ENCODE measurements around the gene ESR2.
"Not testable (repeated sequence)": the region's sequence is repeated elsewhere in the genome, so short reads cannot be mapped to it uniquely, and the experiment has no call there.

ESR2 gene

GRCh38 chr14:64220056-64220455, 74.1 kb downstream of the ESR2 start:
- no peak for DNase-seq

DNA sequence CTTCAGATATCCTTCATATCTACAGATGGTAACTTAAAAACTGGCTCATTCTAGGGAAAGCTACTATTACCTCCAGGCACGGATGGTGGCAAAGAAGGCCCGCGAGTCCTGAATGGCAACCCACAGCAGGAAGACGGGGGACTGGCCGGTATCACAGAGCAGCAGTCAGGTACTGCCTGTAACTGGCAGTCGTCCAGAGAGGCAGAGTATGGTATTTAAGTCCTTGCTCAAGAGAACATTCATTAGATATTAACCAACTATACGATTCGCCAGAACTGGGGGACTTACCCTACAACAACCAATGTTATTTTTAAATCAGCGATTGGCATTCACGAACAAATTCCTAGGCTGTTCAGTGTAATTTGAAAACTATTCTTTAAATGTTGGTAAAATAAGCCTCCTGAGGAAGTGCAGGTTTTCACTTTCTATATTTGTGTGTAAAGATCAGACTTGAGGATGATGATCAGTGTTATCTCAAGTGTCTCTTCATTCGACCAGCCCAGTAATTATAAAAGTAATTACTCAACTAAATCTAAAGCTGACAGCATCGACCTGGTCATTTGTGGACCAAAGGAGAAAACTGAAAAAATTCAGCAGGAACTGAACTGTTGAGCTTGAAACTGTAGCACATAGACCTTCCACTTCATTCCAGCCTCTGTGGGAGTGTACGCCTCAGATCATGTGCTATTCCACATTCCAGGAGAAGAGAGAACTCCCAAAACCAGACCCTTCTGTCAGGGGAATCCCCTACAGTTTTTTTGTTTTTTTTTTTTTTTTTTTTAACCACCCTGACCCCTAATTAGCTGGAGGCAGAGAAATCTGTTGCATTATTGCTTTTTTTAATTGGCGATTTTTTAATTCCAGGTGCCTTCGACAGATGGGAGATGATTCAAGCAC, 75.6 kb downstream of the ESR2 start:
- DNase-seq = peak; percentile 28

GRCh38 chr14:64217834-64218233, 76.3 kb downstream of the ESR2 start:
- DNase-seq = no peak

DNA sequence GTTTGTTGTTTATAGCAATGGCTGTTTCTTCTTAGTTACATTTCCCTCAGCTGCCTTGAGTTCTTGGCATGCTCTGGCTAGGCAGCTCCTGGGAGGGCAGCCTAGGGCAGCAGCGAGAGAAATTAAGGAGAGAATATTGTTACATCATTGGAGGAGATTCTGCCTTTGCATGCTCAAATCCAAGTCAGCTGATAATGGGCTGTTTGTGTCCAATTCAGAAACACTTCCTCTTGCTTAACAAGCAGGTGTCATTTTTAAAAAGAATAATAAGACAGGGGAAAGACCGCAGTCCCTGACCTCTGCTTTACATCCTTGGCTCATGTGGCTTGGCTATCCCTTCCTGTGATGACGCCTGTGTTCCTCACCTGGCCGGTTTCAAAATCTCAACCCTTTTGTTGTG, 76.9 kb downstream of the ESR2 start:
- DNase-seq = no peak

DNA sequence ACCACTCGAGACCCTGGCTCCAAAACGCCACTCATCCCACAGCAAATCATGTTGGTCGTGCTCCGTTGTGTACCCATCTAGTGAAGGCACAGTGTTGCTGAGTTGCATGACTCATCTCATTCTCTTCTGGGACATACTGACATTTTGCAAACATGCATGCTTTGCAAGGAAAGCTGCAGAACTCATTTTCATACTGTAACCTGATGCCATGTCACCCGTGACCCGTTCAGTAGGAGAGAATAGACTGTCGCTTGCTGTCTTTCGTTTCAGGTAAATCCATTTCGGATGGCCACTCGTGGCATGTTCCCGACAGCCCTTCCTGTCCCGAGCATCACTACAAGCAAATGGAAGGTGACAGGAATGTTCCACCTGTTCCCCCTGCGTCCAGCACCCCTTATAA, 78.2 kb downstream of the ESR2 start:
- DNase-seq = no peak

GRCh38 chr14:64215274-64215673, 78.9 kb downstream of the ESR2 start:
- DNase-seq = no peak

GRCh38 chr14:64213853-64214570, 80.2 kb downstream of the ESR2 start:
- no peak for DNase-seq

DNA sequence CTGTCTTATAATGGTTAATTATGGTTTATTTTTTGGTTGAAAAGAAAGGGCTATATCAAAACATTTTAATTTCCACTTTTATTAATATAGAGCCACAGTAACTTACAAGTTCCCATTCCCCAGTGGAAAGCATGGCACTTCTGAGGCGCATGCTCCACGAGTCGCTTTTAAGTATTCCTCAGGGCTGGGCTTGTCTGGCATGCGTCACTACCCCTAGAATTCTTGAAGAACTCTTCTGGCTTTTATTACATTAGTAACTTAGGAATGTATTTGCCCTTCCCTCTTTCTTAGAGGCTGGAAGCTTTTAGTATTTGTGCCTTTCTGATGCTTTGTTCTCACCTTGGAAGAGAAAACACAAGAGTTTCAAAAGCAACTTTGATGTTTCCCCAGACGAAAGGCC, 81.1 kb downstream of the ESR2 start:
- no peak for DNase-seq

- no peak for DNase-seq
Measured at GRCh38 chr14:64212666-64213065, 81.5 kb downstream of the ESR2 start.

GRCh38 chr14:64210912-64211311, 83.3 kb downstream of the ESR2 start:
- not testable (repeated sequence) for DNase-seq

GRCh38 chr14:64210216-64210615, 84.0 kb downstream of the ESR2 start:
- no peak for DNase-seq

DNA sequence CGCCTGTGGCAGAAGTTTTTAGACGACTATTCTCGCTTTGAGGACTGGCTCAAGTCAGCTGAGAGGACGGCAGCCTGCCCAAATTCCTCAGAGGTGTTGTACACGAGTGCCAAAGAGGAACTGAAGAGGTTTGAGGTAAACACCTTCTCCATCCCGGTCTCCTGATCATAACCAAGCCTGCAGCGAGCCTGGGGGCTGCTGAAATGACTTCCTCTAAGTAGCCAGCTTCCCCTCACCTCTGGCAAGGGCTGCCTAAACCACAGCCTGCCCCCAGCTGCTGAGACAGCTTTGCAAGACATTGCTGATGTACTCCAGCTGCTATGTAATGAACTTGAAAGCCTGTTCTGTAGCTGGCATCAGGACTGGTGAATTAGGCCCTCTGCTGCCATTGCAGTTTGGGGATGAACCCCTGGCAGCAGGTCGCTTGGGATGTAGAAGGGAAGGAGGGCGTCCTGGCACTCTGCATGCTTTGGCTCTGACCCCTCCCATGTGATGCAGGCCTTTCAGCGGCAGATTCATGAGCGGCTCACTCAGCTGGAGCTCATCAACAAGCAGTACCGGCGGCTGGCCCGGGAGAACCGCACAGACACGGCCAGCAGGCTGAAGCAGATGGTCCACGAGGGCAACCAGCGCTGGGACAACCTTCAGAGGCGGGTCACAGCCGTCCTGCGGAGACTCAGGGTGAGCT, 84.6 kb downstream of the ESR2 start:
- no peak for DNase-seq

DNA sequence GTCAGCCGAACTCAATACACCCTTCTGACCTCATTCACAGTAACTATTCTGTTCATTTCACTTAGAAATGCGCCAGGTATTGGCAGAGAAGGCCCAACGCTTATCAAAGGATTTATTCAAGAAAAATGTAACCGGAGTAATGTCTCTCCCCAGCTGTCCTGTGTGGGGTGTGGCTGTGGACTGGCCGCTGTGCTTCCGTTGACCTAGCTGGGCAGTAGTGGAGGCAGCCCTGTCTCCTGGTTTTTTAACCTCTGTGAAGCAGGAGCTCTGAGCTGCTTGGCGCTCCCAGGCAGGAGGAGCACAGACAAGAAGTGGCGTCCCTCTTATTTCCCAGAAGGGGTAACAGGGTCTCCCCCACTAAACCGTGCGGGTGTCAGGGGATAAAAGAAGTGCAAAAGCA, 85.2 kb downstream of the ESR2 start:
- DNase-seq = no peak

DNA sequence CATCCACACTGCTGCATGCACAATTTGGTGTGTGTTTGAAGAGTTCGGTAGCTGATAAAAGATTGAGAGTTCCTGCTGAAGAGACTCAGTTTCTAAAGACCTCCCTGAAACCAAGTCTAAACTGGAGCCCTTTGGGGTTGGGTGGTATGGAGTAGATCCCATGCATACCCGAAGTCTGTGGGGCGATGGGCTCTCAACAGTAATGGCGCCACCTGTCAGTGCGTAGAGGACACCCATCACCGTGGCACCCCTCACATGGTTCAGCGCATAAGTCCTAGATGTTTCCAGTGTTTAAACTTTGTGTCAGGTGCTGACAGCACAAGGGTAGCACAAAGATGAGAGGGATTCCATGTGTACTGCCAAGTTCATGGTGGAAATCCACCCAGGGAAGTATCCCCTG, 85.9 kb downstream of the ESR2 start:
- no peak for DNase-seq

DNA sequence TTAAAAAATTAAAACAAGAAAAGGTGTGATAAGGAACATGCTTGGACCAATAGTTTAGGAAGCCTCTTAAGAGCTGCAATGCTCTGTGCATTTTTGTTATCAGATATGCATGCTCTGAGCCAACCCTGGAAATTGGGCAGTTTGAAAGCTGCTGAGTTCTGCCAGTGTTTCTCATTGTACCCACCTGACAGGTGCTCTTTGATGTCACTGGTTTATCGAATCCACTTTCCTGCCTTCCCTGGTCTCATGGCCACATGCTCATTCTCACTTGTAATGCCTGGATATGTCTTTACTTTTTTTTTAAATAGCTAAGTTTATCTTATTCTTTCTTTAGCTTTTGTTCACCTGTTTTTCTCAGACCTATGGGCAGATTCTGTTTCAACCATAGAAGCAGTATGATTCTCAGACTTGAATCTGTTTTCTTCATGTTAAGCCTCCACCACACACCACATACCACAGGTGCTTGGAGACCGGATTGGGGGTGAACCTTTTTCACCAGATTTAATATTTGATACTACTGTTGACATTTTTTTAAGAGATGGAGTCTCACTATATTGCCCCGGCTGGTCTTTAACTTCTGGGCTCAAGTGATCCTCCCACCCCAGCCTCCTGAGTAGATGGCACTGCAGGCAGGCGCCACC, 90.7 kb downstream of the ESR2 start:
- no peak for DNase-seq

GRCh38 chr14:64202716-64203115, 91.5 kb downstream of the ESR2 start:
- no peak for DNase-seq

DNA sequence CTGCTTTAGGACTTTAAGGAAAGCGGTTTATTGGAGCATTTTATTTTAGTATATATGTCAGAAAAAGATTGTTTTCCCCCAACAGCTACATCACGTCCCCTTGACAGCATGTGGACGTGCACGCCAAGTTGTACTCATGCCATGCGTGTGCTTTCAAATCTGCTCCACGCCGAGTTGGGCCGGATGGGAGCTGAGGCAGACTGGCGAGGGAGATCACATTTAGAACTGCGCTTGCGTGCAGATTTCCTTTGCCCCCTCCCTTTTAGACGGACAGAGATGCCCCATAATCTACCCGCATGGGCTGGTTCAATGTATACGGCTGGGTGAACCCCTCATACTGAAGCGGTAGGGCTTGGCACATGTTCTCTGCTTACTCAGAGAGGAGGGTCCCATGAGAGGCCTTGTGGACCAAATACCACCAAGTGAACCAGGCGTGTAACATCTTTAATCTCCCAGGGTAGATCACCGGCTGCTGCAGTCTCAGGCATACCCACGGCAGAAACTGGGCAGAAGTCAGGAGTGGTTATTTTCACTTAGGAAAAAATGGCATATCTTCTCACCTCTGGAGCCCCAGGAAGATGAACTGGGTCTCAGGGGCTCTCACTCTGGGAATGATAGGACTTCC, 92.1 kb downstream of the ESR2 start:
- DNase-seq = no peak

- DNase-seq = no peak
Measured at GRCh38 chr14:64201296-64201695, 92.9 kb downstream of the ESR2 start.

DNA sequence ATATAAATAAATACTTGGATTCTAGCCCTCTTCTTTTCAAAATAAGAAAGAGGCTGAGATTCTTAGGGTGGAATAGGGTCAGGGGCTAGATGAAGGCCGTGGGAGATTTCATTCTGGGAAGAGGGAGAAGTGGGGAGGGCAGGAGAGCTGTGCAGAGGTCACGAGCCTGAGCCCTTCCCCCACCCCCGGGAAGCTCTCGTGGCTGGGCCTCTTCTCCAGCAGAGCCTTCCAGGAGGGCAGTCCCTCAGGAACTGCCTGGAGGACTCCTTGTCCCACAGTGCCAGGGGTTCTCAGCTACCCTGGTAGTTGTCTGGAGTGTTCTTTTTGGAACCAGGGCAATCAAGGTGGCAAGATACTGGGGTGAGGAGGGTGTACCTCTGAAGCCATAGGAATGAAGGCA, 94.0 kb downstream of the ESR2 start:
- DNase-seq = no peak

- no peak for DNase-seq
Measured at GRCh38 chr14:64198486-64198885, 95.7 kb downstream of the ESR2 start.

- no peak for DNase-seq
Measured at GRCh38 chr14:64197996-64198395, 96.2 kb downstream of the ESR2 start.

GRCh38 chr14:64196814-64197411, 97.3 kb downstream of the ESR2 start:
- DNase-seq = peak; percentile 14

All from activated CD4-positive, alpha-beta T cell treated with anti-CD3 and anti-CD28 coated beads, Interleukin-10, Interleukin-2, amounts not matched to agents 100 ng/mL and 50 ng/mL, durations not matched to agents 16 hours and 8 hours (primary cell).